H1 (cell line): ENCODE results near the gene SPANXN4. TPM values are rescaled to one million over a fixed set of nuclear protein-coding genes. Genes with fewer than 3 reads are reported as not detected.

Source experiments
- ASH2L ChIP-seq: fragments of 200-600, 300-600 bp; sonication (generic); IDR thresholded peaks from one replicate; pipeline ENCODE4 v1.7.1; 2017; ENCODE audit warnings: low read length
- CBX5 ChIP-seq: fragments of 300-800, 300-1000 bp; sonication (generic); IDR thresholded peaks from 2 replicates; pipeline ENCODE4 v1.7.1; 2016; ENCODE audit warnings: antibody characterized with exemption, low read length, low read depth
- CHD2 ChIP-seq: IDR thresholded peaks from 2 replicates; pipeline ENCODE4 v1.6.1; 2012; ENCODE audit warnings: low read length, improper control_type of control experiment
- CREB1 ChIP-seq: IDR thresholded peaks from 2 replicates; pipeline ENCODE4 v1.6.1; 2012; ENCODE audit warnings: inconsistent platforms
- E2F6 ChIP-seq: IDR thresholded peaks from 2 replicates; pipeline ENCODE4 v1.6.1; 2012; ENCODE audit warnings: inconsistent platforms
- GTF2F1 ChIP-seq: IDR thresholded peaks from 2 replicates; pipeline ENCODE4 v1.6.1; 2012; ENCODE audit warnings: low read depth, low read length, improper control_type of control experiment, borderline replicate concordance
- POLR2A ChIP-seq, 2 experiments: IDR thresholded peaks; 1 replicate in 1 of 2; 2 replicates in 1 of 2; pipeline ENCODE4 v1.6.1; 2011; ENCODE audit warnings: low read depth in 2 of 2, low read length in 2 of 2, mild to moderate bottlenecking in 2 of 2; ENCODE audit errors: control extremely low read depth in 1 of 2
- RFX5 ChIP-seq: IDR thresholded peaks from 2 replicates; pipeline ENCODE4 v1.6.1; 2011; ENCODE audit warnings: low read depth, low read length, improper control_type of control experiment, borderline replicate concordance
- SUZ12 ChIP-seq: fragments of 200-600 bp; sonication (generic); IDR thresholded peaks from 2 replicates; pipeline ENCODE4 v1.6.1; 2012; ENCODE audit warnings: mild to moderate bottlenecking, inconsistent platforms, low read length, moderate library complexity, mixed read lengths
- USF2 ChIP-seq: IDR thresholded peaks from 2 replicates; pipeline ENCODE4 v1.6.1; 2011; ENCODE audit warnings: low read length, improper control_type of control experiment
- polyA plus RNA-seq, 7 experiments: library from polyadenylated mRNA; depleted of rRNA in 3 of 7; stranded (reverse) in 5 of 7; unstranded in 2 of 7; fragments of >200 nt in 5 of 7; fragments of 200-250 nt in 2 of 7; gene quantifications; 1 replicate in 5 of 7; 2 replicates in 1 of 7; 4 replicates in 1 of 7; pipeline versions ENCODE4 v1.2.1 to v1.2.3, GENCODE V29; 2011 to 2013; ENCODE audit warnings: missing spikeins in 2 of 7, mixed read lengths in 2 of 7
- total RNA-seq: library from RNA; stranded (reverse); fragmentation: NEBNext Ultra II Directional; extraction: Animal tissue kit (Norgen Biotek cat#: 25700); gene quantifications from 2 replicates; pipeline ENCODE4 v1.2.1, GENCODE V29; 2021

SPANXN4 gene
- total and polyA plus RNA-seq, 2 of the 8 experiments (the other 6 are each of a cell fraction or from before 2014, with no cell fraction given) = not detected

GRCh38 chrX:142982679-142983078, 43.0 kb upstream of the SPANXN4 start (continued):
- no peak for TF ChIP-seq E2F6
- TF ChIP-seq CBX5 = no peak
- no peak for TF ChIP-seq RFX5
- TF ChIP-seq USF2 = no peak
- TF ChIP-seq CHD2 = no peak
- TF ChIP-seq POLR2A (IDR thresholded peaks at IDR 0.05; ENCODE audit: control extremely low read depth in 1 of 2, low read depth in 2 of 2, low read length in 2 of 2) = no peak
- TF ChIP-seq GTF2F1 = no peak
- no peak for TF ChIP-seq ASH2L
- TF ChIP-seq SUZ12 = no peak
- TF ChIP-seq CREB1 = no peak
